HCT116 (cell line): ENCODE data around the gene MTUS2. TPM values are rescaled to one million over a fixed set of nuclear protein-coding genes. Genes with fewer than 3 reads are reported as not detected.

ENCODE experiments used
- ATAC-seq: fragments of 200-7000 bp; cut with Tn5 transposase; 2 replicates; pipeline ENCODE4 v1.9.1; 2020; ENCODE audit warnings: mild to moderate bottlenecking, moderate library complexity
- BruUV-seq: library from RNA; stranded (reverse); fragments of 400-500 nt; replicated peaks from 2 replicates; lab custom pipeline; 2021; lab: Mats Ljungman, UMichigan
- CTCF ChIA-PET: fragments of 300-600 bp; sonication (Branson Sonifier 250); formaldehyde crosslinking; loops from one replicate; lab custom pipeline; 2021; ENCODE audit warnings: antibody characterized with exemption; lab: Charles Lee
- POLR2A ChIA-PET: fragments of 300-600, 350-600 bp; sonication (Branson Sonifier 250); formaldehyde crosslinking; loops from one replicate; lab custom pipeline; 2021; ENCODE audit warnings: antibody characterized with exemption; lab: Charles Lee
- RAD21 ChIA-PET, 2 experiments: fragments of 300-600 bp; sonication (Branson Sonifier 250); formaldehyde crosslinking; loops; one replicate each; lab custom pipeline; 2023; ENCODE audit warnings: low total read pairs in 2 of 2; ENCODE audit not compliant: uncharacterized antibody in 2 of 2, unreplicated experiment in 2 of 2, low non-redundant PET in 1 of 2; lab: Charles Lee
- DNase-seq: peaks from one replicate; pipeline ENCODE4 v3.0.0-alpha.2; 2010; ENCODE audit warnings: low read depth, low spot score
- H2AFZ ChIP-seq: fragments of 200-600 bp; shearing (Covaris generic), sonication (generic); 2 replicates; pipeline ENCODE4 v1.6.1; 2017; ENCODE audit warnings: low read depth, mixed run types, mixed read lengths, antibody characterized with exemption, low read length; ENCODE audit not compliant: poor library complexity, severe bottlenecking
- H3K27ac ChIP-seq: 2 replicates; pipeline ENCODE4 v1.5.1; 2012; ENCODE audit warnings: low read depth, low read length
- H3K27me3 ChIP-seq: fragments of 200-600 bp; sonication (generic); 2 replicates; pipeline ENCODE4 v1.6.1; 2016; ENCODE audit warnings: mixed run types, low read length, mixed read lengths; ENCODE audit not compliant: insufficient read depth
- H3K36me3 ChIP-seq, 2 experiments: fragments of 200-500 bp in 1 of 2; fragments of 200-600 bp in 1 of 2; sonication (Bioruptor generic) in 1 of 2; sonication (generic) in 1 of 2; 2 replicates each; pipeline versions ENCODE4 v1.5.1 to v1.6.1; 2014 to 2016; ENCODE audit warnings: low read length in 2 of 2, inconsistent platforms in 1 of 2, mixed read lengths in 1 of 2, mixed run types in 1 of 2; ENCODE audit not compliant: insufficient read depth in 2 of 2, control insufficient read depth in 1 of 2
- H3K4me1 ChIP-seq, 2 experiments: fragments of 200-600 bp in 1 of 2; sonication (generic) in 1 of 2; 2 replicates each; pipeline versions ENCODE4 v1.5.1 to v1.6.1; 2012 to 2017; ENCODE audit warnings: low read length in 2 of 2, inconsistent platforms in 1 of 2, mild to moderate bottlenecking in 1 of 2, mixed read lengths in 1 of 2, mixed run types in 1 of 2, moderate library complexity in 1 of 2; ENCODE audit not compliant: insufficient read depth in 2 of 2, control insufficient read depth in 1 of 2
- H3K4me2 ChIP-seq: fragments of 200-600 bp; sonication (generic); 2 replicates; pipeline ENCODE4 v1.6.1; 2017; ENCODE audit warnings: mixed run types, low read length, mixed read lengths
- H3K4me3 ChIP-seq, 2 experiments: fragments of 200-600 bp in 1 of 2; sonication (generic) in 1 of 2; replicated peaks in 1 of 2; 2 replicates each; pipeline ENCODE4 v1.5.1; 2011 to 2016; ENCODE audit warnings: low read length in 2 of 2, control low read depth in 1 of 2, low read depth in 1 of 2, mild to moderate bottlenecking in 1 of 2, mixed read lengths in 1 of 2, mixed run types in 1 of 2
- H3K79me2 ChIP-seq: fragments of 200-600 bp; sonication (generic); 2 replicates; pipeline ENCODE4 v1.6.1; 2017; ENCODE audit warnings: mild to moderate bottlenecking, mixed run types, low read length, moderate library complexity, mixed read lengths; ENCODE audit not compliant: insufficient read depth
- H3K9ac ChIP-seq: fragments of 200-600 bp; sonication (generic); 2 replicates; pipeline ENCODE4 v1.6.1; 2016; ENCODE audit warnings: low read length, mixed read lengths
- H3K9me2 ChIP-seq: fragments of 200-600 bp; sonication (generic), shearing (Covaris generic); 2 replicates; pipeline ENCODE4 v1.6.1; 2017; ENCODE audit warnings: mixed run types, mild to moderate bottlenecking, moderate library complexity; ENCODE audit not compliant: insufficient read depth
- H3K9me3 ChIP-seq, 2 experiments: fragments of 200-500 bp in 1 of 2; fragments of 200-600 bp in 1 of 2; sonication (Bioruptor generic) in 1 of 2; sonication (generic) in 1 of 2; 2 replicates each; pipeline ENCODE4 v1.6.1; 2014 to 2017; ENCODE audit warnings: low read length in 2 of 2, mixed read lengths in 2 of 2, inconsistent platforms in 1 of 2, low read depth in 1 of 2, mild to moderate bottlenecking in 1 of 2, mixed run types in 1 of 2, moderate library complexity in 1 of 2; ENCODE audit not compliant: control insufficient read depth in 1 of 2, insufficient read depth in 1 of 2
- H4K20me1 ChIP-seq: fragments of 200-600 bp; sonication (generic), shearing (Covaris generic); 2 replicates; pipeline ENCODE4 v1.6.1; 2017; ENCODE audit warnings: mixed run types, mild to moderate bottlenecking, moderate library complexity; ENCODE audit not compliant: insufficient read depth
- ELF1 ChIP-seq: IDR thresholded peaks from 2 replicates; pipeline ENCODE4 v1.6.1; 2012; ENCODE audit warnings: low read depth, borderline replicate concordance
- EZH2phosphoT487 ChIP-seq: fragments of 200-600 bp; IDR thresholded peaks from 2 replicates; pipeline ENCODE4 v1.6.1; 2018; ENCODE audit warnings: antibody characterized with exemption, borderline replicate concordance
- POLR2A ChIP-seq: IDR thresholded peaks from 2 replicates; pipeline ENCODE4 v1.7.0; 2011; ENCODE audit warnings: borderline replicate concordance; ENCODE audit not compliant: insufficient read depth, insufficient read length; ENCODE audit errors: extremely low read depth
- POLR2AphosphoS5 ChIP-seq: IDR thresholded peaks from 2 replicates; pipeline ENCODE4 v1.6.1; 2011; ENCODE audit warnings: mild to moderate bottlenecking, low read depth, low read length, moderate library complexity
- RAD21 ChIP-seq: IDR thresholded peaks from 2 replicates; pipeline ENCODE4 v1.6.1; 2012; ENCODE audit warnings: low read depth, mild to moderate bottlenecking
- SRF ChIP-seq: IDR thresholded peaks from 2 replicates; pipeline ENCODE4 v1.6.1; 2012; ENCODE audit warnings: low read depth
- ZNF274 ChIP-seq: fragments of 200-500 bp; sonication (Bioruptor generic); IDR thresholded peaks from 2 replicates; pipeline ENCODE4 v1.6.1; 2014; ENCODE audit warnings: mild to moderate bottlenecking, low read depth, low read length, inconsistent platforms
- intact Hi-C: fragments of 100-400 bp; cut with micrococcal nuclease; formaldehyde crosslinking; loops from 2 replicates; pipeline ENCODE4 v1.10.0; 2022
- total RNA-seq: library from RNA; stranded (reverse); gene quantifications from one replicate; pipeline ENCODE4 v1.2.1, GENCODE V29; 2021; ENCODE audit not compliant: unreplicated experiment
- TF ChIP-seq, protein P1 (sequence below): IDR thresholded peaks from 2 replicates; pipeline ENCODE4 v1.6.1; 2012; ENCODE audit warnings: low read depth
- TF ChIP-seq, protein P2 (sequence below): IDR thresholded peaks from 2 replicates; pipeline ENCODE4 v1.6.1; 2012

The MTUS2 gene
- total RNA-seq, 1 experiment from 2014 or later: 0.02 TPM

GRCh38 chr13:29224206-29224605 lies 404.1 kb downstream of the MTUS2 start:
- Histone ChIP-seq H3K79me2 (no peaks in the 10 kb centered on the region), H2AFZ (no peak overlapping the region), H3K4me2 (no peak overlapping the region), H3K27ac (no peak overlapping the region), H4K20me1 (no peaks in the 10 kb centered on the region), H3K4me1 (no peaks in the 10 kb centered on the region), H3K9ac (no peak overlapping the region), H3K9me3 (0 out of 4 replicates have a peak, but pooled peaks cover 0 to 3% of the 10 kb centered on the region in 2 experiments), H3K36me3 (no peaks in the 10 kb centered on the region), H3K27me3 (0 out of 2 replicates have a peak, but pooled peaks cover 7% of the 10 kb centered on the region), H3K9me2 (no peaks in the 10 kb centered on the region), H3K4me3 (no peak overlapping the region)
- no peak for TF ChIP-seq POLR2AphosphoS5
- TF ChIP-seq EZH2phosphoT487: no peak
- TF ChIP-seq, protein P1, sequence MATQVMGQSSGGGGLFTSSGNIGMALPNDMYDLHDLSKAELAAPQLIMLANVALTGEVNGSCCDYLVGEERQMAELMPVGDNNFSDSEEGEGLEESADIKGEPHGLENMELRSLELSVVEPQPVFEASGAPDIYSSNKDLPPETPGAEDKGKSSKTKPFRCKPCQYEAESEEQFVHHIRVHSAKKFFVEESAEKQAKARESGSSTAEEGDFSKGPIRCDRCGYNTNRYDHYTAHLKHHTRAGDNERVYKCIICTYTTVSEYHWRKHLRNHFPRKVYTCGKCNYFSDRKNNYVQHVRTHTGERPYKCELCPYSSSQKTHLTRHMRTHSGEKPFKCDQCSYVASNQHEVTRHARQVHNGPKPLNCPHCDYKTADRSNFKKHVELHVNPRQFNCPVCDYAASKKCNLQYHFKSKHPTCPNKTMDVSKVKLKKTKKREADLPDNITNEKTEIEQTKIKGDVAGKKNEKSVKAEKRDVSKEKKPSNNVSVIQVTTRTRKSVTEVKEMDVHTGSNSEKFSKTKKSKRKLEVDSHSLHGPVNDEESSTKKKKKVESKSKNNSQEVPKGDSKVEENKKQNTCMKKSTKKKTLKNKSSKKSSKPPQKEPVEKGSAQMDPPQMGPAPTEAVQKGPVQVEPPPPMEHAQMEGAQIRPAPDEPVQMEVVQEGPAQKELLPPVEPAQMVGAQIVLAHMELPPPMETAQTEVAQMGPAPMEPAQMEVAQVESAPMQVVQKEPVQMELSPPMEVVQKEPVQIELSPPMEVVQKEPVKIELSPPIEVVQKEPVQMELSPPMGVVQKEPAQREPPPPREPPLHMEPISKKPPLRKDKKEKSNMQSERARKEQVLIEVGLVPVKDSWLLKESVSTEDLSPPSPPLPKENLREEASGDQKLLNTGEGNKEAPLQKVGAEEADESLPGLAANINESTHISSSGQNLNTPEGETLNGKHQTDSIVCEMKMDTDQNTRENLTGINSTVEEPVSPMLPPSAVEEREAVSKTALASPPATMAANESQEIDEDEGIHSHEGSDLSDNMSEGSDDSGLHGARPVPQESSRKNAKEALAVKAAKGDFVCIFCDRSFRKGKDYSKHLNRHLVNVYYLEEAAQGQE: no peak
- TF ChIP-seq ZNF274: no peak
- TF ChIP-seq POLR2A: no peak
- no peak for TF ChIP-seq SRF
- no peak for TF ChIP-seq RAD21
- TF ChIP-seq, protein P2, sequence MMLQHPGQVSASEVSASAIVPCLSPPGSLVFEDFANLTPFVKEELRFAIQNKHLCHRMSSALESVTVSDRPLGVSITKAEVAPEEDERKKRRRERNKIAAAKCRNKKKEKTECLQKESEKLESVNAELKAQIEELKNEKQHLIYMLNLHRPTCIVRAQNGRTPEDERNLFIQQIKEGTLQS: no peak
- no peak for TF ChIP-seq ELF1
- intact Hi-C loops: no loop called here
- RAD21 ChIA-PET: no interaction called here
- no TSS peak for BruUV-seq
- DNase-seq (no peak), ATAC-seq (no peak)
- CTCF ChIA-PET: no interaction called here
- POLR2A ChIA-PET: no interaction called here
